ENCODE results near the gene TLE1.
"Not testable (repeated sequence)": the region's sequence is repeated elsewhere in the genome, so short reads cannot be mapped to it uniquely, and the experiment has no call there.

Gene TLE1

GRCh38 chr9:81621785-81622259 is 67.5 kb downstream of the TLE1 start:
- no peak for DNase-seq

DNA sequence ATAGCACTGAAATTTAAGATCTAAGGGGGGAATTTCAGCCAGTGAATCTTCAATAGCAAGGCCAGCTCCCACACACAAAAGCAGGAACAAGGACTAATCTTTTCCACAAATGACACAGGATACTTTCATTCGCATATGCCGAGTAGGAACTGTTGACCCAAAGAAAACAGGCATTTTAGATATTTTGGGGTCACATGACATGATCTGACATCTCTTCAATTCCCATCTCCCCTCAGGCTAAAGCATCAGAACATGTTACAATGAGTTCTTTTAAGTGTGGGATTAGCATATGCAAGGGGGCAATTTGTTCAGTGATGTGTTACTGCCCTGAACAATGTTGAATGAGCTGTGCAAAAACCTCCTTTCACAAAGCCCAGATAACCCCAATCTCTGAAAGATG is 68.2 kb downstream of the TLE1 start:
- DNase-seq = no peak

DNA sequence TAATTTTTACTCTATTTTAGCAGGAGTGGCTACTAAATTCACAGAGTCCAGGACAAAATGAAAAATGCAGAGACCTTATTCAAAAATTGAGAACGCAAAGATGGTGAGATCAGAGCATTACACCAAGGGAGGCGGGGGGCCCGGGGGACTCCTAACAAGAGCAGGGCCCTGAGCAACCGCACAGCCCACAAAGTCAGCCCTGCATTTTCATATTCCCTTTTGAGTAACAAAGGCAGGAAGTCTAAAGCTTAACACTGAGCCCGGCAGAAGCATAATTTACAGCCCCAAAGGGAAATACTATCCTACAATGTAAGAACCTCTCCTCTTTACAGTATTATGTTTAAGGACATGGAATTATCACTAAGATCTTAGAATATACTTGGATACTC is 69.4 kb downstream of the TLE1 start:
- no peak for DNase-seq

DNA sequence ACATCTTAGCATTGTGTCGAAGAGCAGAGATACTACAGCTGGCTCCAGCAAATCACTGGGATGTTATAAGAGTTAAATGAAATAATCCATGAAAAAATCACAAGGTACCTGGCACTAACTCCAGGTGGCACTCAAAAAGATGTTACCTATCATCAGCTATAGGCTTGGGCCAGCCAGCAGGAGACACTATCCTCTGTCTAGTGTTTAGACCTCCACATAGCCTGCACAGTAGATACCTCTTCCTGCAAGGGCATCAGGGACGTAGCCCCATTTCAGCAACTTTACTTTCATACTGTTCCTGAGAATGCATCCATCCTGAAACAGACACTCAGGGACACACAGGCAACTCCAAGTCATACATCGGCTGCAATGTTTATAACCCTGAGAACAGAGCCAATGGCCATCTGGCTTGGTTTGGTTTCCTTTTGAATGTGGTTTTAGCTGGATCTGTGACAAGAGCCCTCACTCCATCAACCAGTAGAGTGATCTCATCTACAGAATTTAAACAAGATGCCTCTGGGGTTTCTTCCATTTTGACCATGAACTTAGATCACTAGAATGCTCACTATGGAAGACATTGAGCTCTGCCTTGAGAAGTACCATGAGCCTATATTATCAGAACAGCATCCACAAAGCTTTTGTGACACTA is 69.9 kb downstream of the TLE1 start:
- no peak for DNase-seq

DNA sequence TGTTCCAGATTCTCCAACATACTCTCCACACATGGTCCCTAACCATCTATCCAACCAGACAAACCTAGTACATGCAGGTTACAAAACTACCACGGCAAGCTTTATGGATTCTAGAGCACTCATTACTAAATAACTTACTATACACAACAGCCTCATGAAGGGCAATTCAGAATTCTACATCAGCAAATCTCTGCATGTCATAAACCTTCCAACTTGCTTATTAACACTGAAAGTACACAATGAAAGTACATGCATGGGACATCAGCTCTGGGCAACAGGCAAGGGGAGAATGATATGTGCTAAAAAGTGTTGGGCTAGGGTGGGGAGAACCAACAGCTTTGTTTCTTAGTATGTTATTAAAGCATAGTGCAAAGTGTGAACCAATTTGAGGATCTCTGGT is 70.4 kb downstream of the TLE1 start:
- no peak for DNase-seq

DNA sequence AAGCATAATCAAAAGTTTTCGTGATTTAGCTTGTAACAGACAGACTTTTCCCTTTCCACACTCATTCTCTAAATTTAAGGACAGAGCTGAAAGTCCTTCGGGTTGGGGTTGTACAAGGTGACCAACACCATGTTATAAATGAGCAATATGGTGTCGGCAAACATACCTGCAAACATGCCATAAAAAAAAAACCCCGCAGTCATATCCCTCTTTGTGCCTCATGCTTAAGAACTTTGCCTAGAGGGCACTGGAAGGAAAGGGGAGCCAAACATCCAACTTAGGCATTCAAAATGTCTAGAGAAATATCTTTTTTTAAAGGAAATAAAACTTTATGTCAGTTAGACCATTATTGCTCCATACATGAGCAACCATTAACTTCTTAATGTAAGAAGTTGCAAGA is 73.2 kb downstream of the TLE1 start:
- DNase-seq = no peak

DNA sequence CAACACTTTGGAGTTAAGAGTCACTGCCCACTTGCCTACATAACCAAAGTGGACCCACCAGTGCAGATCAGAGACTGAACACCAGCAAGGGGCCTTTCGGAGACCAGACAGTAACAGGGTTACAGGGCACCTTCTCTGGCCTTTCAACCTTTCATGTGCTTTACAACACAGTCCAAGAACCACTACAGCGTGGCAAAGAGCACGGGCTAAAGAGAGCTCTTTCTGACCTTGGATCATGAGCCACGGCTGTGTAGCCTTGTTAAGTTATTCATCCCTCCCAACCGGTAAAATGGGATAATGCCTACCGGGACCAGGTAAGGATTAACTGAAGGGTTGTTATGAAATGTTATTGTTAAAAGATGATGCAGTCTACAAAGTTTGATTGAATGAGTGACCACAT is 75.0 kb downstream of the TLE1 start:
- no peak for DNase-seq

GRCh38 chr9:81613002-81613812 is 76.1 kb downstream of the TLE1 start:
- DNase-seq = no peak

GRCh38 chr9:81611664-81612063 is 77.7 kb downstream of the TLE1 start:
- no peak for DNase-seq

DNA sequence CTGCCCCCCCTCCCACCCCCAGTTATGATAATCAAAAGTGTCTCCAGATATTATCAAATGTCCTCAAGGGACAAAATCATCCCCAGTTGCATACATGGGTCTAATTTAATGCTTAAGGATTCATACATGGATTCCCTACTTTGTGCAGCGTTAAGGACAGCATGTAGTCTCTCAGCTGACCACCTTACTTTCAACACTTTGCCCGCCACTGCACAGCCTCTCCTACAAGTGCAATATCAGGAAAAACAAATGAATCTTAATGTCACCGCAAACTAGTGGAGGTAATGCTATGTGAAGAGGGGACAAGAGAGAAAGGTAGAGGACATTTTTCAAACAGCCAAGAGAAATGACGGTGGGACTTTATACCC is 78.6 kb downstream of the TLE1 start:
- DNase-seq = no peak

GRCh38 chr9:81609782-81610739 is 79.3 kb downstream of the TLE1 start:
- DNase-seq = no peak

GRCh38 chr9:81608289-81608657 is 81.1 kb downstream of the TLE1 start:
- no peak for DNase-seq

DNA sequence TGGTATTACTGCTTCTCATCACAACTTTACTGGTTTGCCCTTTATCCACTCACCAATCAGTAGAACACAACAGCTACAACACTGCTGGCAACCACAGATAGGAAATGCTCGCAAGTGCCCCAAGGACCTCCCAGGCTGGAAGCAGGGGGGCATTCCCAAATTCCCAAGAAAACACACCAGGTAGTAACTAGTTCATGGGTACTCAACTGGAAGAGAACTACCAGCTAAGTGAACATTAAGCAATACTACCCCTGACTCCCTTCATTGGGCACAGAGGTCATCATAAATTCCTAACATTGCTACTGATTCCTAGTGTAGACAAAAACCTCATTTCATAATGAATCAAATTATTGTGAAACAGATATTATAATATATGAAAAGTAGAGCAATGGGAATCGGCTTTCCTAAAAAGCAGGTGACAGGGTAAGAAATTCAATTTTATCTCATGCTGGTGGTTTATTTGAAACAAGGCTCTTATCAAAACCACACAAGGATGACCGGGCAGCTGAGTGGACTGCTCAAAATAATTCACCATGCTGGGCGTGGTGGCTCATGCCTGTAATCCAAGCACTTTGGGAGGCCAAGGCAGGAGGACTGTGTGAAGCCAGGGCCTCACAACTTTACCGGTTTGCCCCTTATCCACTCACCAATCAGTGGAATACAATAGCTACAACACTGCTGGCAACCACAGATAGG is 81.6 kb downstream of the TLE1 start:
- no peak for DNase-seq

DNA sequence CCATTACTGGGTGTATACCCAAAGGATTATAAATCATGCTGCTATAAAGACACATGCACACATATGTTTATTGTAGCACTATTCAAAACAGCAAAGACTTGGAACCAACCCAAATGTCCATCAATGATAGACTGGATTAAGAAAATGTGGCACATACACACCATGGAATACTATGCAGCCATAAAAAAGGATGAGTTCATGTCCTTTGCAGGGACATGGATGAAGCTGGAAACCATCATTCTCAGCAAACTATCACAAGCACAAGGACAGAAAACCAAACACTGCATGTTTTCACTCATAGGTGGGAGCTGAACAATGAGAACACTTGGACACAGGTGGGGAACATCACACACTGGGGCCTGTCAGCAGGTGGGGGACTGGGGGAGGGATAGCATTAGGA is 83.1 kb downstream of the TLE1 start:
- DNase-seq = not testable (repeated sequence)

- DNase-seq = no peak
Measured at GRCh38 chr9:81605170-81605670, 84.1 kb downstream of the TLE1 start.

- no peak for DNase-seq
Measured at GRCh38 chr9:81604306-81605169, 84.8 kb downstream of the TLE1 start.

DNA sequence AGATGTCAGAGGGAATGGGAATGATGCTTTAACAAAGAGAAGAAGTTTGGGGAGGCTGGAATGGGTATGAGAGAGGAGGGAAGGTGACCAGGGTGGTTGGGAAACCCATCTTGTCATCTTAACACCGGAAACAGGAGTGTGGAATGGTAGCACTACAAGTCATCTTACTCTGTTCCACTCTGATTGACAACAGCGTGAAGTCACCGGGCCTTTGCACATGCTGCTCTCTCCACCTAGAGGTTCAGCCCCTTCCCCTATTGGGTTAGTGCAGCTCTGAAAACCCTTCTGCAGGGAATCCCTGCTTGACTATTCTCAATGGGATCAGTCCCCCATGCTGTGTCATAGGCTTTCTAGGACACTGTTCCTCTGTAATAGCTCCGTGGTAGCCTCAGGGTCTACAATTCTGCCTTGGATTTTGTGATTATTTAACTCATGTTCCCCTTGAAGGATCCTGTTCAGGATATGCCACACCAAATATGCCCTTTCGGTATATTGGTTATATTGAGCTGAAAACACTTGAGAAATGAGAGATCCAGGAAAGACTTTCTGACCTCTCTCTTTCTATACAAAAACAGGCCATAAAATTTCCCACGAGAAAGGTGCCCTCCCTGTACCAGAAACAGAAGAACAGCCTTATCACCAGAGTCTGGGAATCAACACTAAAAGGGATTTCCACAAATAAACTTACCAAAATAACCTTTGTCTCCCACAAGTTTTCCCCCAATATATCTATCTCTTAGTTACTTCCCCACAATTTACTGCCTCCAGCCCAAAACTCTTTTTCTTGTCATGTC is 86.3 kb downstream of the TLE1 start:
- DNase-seq = no peak

- no peak for DNase-seq
Measured at GRCh38 chr9:81601639-81602623, 87.4 kb downstream of the TLE1 start.

- DNase-seq = no peak
Measured at GRCh38 chr9:81600631-81601030, 88.7 kb downstream of the TLE1 start.

Data from cortex of kidney (tissue), 1 donor.